ENCODE measurements around the gene POLR2A.

The POLR2A gene

GRCh38 chr17:7484067-7484918 is at the start of gene POLR2A:
Gene POLR2A (plus strand): TSS chr17:7484366.
- Histone ChIP-seq H3K27me3 (ENCODE audit: insufficient read depth, low read length) (no peaks in the 10 kb centered on the region), H3K27ac (ENCODE audit: low read depth, low read length) (peak within 1 kb of the TSS; percentile 97), H2AFZ (ENCODE audit: low read length, unreplicated experiment) (peak within 1 kb of the TSS; percentile 87), H3K36me3 (ENCODE audit: insufficient read depth, low read length) (peaks cover 13% of the 10 kb centered on the region; the same call in 1 of the 2 replicates), H3K4me1 (ENCODE audit: control insufficient read depth, insufficient read depth, low read length, unreplicated experiment) (peaks cover 29% of the 10 kb centered on the region), H3K4me3 (ENCODE audit: low read depth, low read length) (peak within 1 kb of the TSS; percentile 81), H3K79me2 (ENCODE audit: control insufficient read depth, insufficient read depth, low read length, unreplicated experiment) (peaks cover 46% of the 10 kb centered on the region)

- H3K36me3 ChIP-seq (ENCODE audit: insufficient read depth, low read length) = no peaks in the 10 kb centered on the region
- H2AFZ ChIP-seq (ENCODE audit: low read length, unreplicated experiment) = peak overlapping the region; percentile 73
- H3K4me1 ChIP-seq (ENCODE audit: control insufficient read depth, insufficient read depth, low read length, unreplicated experiment) = peaks cover 9% of the 10 kb centered on the region
- H3K4me3 ChIP-seq (ENCODE audit: low read depth, low read length) = peak overlapping the region; percentile 74
- H3K27ac ChIP-seq (ENCODE audit: low read depth, low read length) = no peak overlapping the region
- no peaks in the 10 kb centered on the region for H3K79me2 ChIP-seq (ENCODE audit: control insufficient read depth, insufficient read depth, low read length, unreplicated experiment)
- H3K27me3 ChIP-seq (ENCODE audit: insufficient read depth, low read length) = peaks cover 16% of the 10 kb centered on the region
These were observed 48.2 kb upstream of the POLR2A start for GRCh38 chr17:7435676-7436555.

DNA sequence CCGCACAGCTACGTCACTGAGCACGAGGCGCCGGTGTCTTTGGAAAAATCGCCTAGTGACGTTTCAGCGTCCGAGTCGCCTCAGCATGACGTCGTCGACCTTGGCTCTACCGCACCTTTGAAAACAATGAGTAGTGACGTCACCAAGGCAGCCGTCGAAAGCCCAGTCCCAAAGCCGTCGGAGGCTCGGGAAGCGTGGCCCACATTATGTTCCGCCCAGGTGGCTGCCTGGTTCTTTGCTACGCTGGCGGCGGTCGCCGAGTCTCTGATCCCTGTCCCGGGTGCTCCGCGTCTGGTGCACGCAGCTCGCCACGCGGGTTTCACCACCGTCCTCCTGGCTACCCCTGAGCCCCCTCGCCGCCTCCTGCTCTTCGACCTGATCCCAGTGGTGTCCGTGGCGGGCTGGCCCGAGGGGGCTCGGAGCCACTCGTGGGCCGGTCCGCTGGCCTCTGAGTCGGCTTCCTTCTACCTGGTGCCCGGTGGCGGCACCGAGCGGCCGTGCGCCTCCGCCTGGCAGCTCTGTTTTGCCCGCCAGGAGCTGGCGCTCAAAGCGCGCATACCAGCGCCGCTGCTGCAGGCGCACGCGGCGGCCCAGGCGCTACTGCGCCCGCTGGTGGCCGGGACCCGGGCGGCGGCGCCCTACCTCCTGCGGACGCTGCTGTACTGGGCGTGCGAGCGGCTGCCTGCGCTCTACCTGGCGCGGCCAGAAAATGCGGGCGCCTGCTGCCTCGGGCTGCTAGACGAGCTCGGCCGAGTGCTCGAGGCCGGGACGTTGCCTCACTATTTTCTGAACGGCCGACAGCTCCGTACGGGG is 47.4 kb upstream of the POLR2A start:
- Histone ChIP-seq H3K4me3 (ENCODE audit: low read depth, low read length) (peak overlapping the region; percentile 74), H3K36me3 (ENCODE audit: insufficient read depth, low read length) (no peaks in the 10 kb centered on the region), H3K27me3 (ENCODE audit: insufficient read depth, low read length) (peaks cover 16% of the 10 kb centered on the region), H3K79me2 (ENCODE audit: control insufficient read depth, insufficient read depth, low read length, unreplicated experiment) (no peaks in the 10 kb centered on the region), H3K4me1 (ENCODE audit: control insufficient read depth, insufficient read depth, low read length, unreplicated experiment) (peaks cover 9% of the 10 kb centered on the region), H3K27ac (ENCODE audit: low read depth, low read length) (no peak overlapping the region), H2AFZ (ENCODE audit: low read length, unreplicated experiment) (peak overlapping the region; percentile 33)

- Histone ChIP-seq H3K36me3 (ENCODE audit: insufficient read depth, low read length) (no peaks in the 10 kb centered on the region), H3K79me2 (ENCODE audit: control insufficient read depth, insufficient read depth, low read length, unreplicated experiment) (no peaks in the 10 kb centered on the region), H3K27me3 (ENCODE audit: insufficient read depth, low read length) (peaks cover 16% of the 10 kb centered on the region), H2AFZ (ENCODE audit: low read length, unreplicated experiment) (no peak overlapping the region), H3K27ac (ENCODE audit: low read depth, low read length) (no peak overlapping the region), H3K4me3 (ENCODE audit: low read depth, low read length) (peak overlapping the region; percentile 74), H3K4me1 (ENCODE audit: control insufficient read depth, insufficient read depth, low read length, unreplicated experiment) (peaks cover 9% of the 10 kb centered on the region)
These were observed 46.8 kb upstream of the POLR2A start for GRCh38 chr17:7437369-7437863.

DNA sequence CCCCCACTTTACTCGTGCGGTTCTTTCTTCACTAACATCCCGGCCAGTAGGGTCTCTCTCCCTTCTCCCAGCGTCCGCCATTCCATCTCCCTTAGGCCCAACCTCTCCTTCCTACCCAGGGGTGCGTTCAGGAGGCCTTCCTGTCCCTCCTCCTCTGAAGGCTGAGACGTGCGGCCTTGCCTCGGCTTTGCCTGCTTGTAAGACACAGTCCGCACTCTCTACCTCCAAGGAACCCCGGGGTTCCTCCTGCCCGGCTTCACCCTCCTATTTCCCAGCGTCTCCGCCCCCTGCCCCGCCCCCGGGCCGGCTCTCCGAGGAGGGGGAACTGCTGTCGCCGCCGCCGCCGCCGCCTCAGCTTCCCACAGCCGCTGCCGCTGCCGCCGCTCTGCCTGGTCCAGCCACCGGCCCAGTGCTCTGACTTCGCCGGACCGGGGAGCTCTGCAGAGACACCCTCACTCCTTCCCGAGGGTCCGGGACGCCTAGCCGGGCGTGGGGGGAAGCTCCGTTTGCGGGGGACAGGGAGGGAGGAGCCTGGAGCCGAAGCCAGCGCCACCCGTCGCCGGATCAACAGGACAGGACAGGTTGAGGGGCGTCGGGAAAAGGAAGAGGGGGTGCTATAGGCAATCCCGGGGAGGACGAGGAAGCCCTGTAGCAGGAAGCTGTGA is 46.1 kb upstream of the POLR2A start:
- H3K79me2 ChIP-seq (ENCODE audit: control insufficient read depth, insufficient read depth, low read length, unreplicated experiment) = no peaks in the 10 kb centered on the region
- peaks cover 9% of the 10 kb centered on the region for H3K4me1 ChIP-seq (ENCODE audit: control insufficient read depth, insufficient read depth, low read length, unreplicated experiment)
- peak overlapping the region; percentile 74 for H3K4me3 ChIP-seq (ENCODE audit: low read depth, low read length)
- peaks cover 16% of the 10 kb centered on the region for H3K27me3 ChIP-seq (ENCODE audit: insufficient read depth, low read length)
- no peak overlapping the region for H2AFZ ChIP-seq (ENCODE audit: low read length, unreplicated experiment)
- no peak overlapping the region for H3K27ac ChIP-seq (ENCODE audit: low read depth, low read length)
- H3K36me3 ChIP-seq (ENCODE audit: insufficient read depth, low read length) = no peaks in the 10 kb centered on the region

DNA sequence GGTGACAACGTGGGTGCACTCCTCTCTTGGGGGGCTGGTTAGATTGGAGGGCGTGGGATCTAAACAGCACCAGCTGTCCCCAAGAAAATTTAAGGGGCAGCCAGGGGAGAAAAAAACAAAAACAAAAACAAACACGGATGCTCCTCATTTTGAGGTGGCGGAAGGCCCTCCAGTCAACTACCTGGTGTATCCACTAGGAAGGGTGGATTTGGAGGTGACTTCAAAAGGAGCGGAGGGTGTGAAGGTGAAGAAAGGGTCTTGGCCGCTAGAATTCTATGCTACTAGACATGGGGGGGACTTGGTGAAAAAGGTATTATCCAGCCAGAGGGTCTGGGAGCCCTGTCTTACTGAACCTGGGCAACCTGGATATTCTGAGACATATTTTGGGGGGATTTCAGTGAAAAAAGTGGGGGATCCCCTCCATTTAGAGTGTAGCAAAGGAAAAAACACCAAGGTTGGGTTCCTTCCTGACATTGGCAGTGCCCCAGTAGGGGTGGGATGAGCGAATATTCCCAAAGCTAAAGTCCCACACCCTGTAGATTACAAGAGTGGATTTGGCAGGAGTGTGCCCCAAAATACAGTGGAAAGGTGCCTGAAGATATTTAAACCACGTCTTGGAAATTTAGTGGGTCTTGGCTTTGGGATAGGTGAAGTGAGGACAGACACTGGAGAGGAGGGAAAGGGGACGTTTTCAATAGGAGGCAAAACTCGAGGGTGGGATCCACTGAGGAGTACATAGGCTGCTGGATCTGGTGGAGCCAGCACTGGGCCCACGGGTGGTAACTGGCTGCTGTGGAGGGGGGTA is 45.3 kb upstream of the POLR2A start:
- Histone ChIP-seq H2AFZ (ENCODE audit: low read length, unreplicated experiment) (no peak overlapping the region), H3K4me1 (ENCODE audit: control insufficient read depth, insufficient read depth, low read length, unreplicated experiment) (peaks cover 13% of the 10 kb centered on the region), H3K27ac (ENCODE audit: low read depth, low read length) (no peak overlapping the region), H3K27me3 (ENCODE audit: insufficient read depth, low read length) (peaks cover 16% of the 10 kb centered on the region), H3K36me3 (ENCODE audit: insufficient read depth, low read length) (no peaks in the 10 kb centered on the region), H3K79me2 (ENCODE audit: control insufficient read depth, insufficient read depth, low read length, unreplicated experiment) (no peaks in the 10 kb centered on the region), H3K4me3 (ENCODE audit: low read depth, low read length) (peak overlapping the region; percentile 80)

DNA sequence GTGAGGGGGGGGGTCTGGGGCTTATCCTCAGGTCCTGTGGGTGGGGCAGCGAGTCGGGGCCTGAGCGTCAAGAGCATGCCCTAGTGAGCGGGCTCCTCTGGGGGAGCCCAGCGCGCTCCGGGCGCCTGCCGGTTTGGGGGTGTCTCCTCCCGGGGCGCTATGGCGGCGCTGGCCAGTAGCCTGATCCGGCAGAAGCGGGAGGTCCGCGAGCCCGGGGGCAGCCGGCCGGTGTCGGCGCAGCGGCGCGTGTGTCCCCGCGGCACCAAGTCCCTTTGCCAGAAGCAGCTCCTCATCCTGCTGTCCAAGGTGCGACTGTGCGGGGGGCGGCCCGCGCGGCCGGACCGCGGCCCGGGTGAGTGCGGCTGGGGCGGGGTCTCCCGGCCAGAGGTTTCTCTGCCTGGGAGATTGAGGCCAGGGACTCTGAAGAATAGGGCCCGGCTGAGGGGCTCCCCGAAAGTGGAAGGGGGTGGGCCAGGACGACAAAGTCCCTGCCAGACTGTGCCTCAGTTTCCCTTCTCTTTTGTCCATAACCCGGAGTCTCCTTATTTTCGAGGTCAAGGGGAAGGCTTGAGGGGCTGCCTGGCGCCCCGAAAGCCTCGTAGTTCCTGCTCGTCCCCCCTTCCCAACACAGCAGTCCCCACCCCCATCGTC is 44.6 kb upstream of the POLR2A start, which contains the start of gene FGF11:
FGF11 (plus strand) TSS at position 51 of the 651 bp plus-strand sequence; CDS start at position 160, 109 bp downstream.
- peaks cover 20% of the 10 kb centered on the region for H3K4me1 ChIP-seq (ENCODE audit: control insufficient read depth, insufficient read depth, low read length, unreplicated experiment)
- peak within 1 kb of the TSS; percentile 48 for H2AFZ ChIP-seq (ENCODE audit: low read length, unreplicated experiment)
- peaks cover 16% of the 10 kb centered on the region for H3K27me3 ChIP-seq (ENCODE audit: insufficient read depth, low read length)
- H3K79me2 ChIP-seq (ENCODE audit: control insufficient read depth, insufficient read depth, low read length, unreplicated experiment) = no peaks in the 10 kb centered on the region
- no peaks in the 10 kb centered on the region for H3K36me3 ChIP-seq (ENCODE audit: insufficient read depth, low read length)
- no peak within 1 kb of the TSS for H3K27ac ChIP-seq (ENCODE audit: low read depth, low read length)
- peak within 1 kb of the TSS; percentile 80 for H3K4me3 ChIP-seq (ENCODE audit: low read depth, low read length)

DNA sequence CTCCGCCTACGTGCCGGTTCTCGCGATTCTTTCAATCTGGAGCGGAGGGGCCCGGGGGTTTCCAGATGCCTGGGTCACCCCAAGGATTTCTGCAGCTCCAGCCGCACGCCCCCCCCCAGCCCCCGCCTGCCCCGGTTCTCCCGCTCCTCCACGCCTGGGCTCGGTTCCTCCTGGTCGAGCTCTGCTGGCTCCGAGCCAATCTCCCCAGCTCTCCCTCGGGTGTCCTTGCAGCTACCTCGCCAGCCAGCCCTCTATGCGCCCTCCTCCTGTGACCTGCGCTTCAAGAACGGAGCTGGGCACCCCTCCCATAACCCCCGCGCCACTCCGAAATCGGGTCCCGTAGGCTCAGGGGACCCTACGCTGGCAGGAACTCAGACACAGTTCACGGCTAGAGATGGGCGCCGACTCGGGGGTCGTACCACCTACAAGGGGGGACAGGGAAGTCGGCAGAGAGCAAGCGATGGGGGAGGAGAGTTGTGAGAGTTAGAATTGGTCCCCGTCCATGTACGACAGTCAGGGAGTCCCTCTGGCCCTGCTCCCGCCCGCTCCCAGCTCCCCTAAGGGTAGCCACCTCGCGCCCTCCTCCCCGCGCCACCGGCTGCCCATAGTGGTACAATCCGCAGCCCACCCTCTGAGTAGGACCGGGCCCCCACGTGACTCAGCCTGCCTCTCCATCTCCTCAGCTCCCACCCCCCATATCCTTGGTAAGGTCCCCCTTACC is 43.9 kb upstream of the POLR2A start:
- Histone ChIP-seq H3K27me3 (ENCODE audit: insufficient read depth, low read length) (peaks cover 16% of the 10 kb centered on the region), H3K27ac (ENCODE audit: low read depth, low read length) (no peak overlapping the region), H3K79me2 (ENCODE audit: control insufficient read depth, insufficient read depth, low read length, unreplicated experiment) (no peaks in the 10 kb centered on the region), H3K36me3 (ENCODE audit: insufficient read depth, low read length) (no peaks in the 10 kb centered on the region), H3K4me1 (ENCODE audit: control insufficient read depth, insufficient read depth, low read length, unreplicated experiment) (peaks cover 25% of the 10 kb centered on the region), H2AFZ (ENCODE audit: low read length, unreplicated experiment) (peak overlapping the region; percentile 48), H3K4me3 (ENCODE audit: low read depth, low read length) (peak overlapping the region; percentile 80)
